ENCODE results near the gene UBE2U.

UBE2U gene

GRCh38 chr1:64263335-64263734, 59.9 kb downstream of the UBE2U start:
- no peak for TF ChIP-seq EP300 (IDR thresholded peaks at IDR 0.05; ENCODE audit: borderline replicate concordance)
- no peak for TF ChIP-seq EGR1 (IDR thresholded peaks at IDR 0.05)
- TF ChIP-seq NFIC (IDR thresholded peaks at IDR 0.05): no peak
- TF ChIP-seq MAX (IDR thresholded peaks at IDR 0.05): no peak
- no peak for TF ChIP-seq ZBTB7A (IDR thresholded peaks at IDR 0.05; ENCODE audit: low read depth)
- no peak for TF ChIP-seq FOXM1 (IDR thresholded peaks at IDR 0.05; ENCODE audit: borderline replicate concordance, low read depth)
- no peak for TF ChIP-seq CREB1 (IDR thresholded peaks at IDR 0.05; ENCODE audit: low read depth)
- no peak for TF ChIP-seq RAD21 (IDR thresholded peaks at IDR 0.05; ENCODE audit: low read depth)
- no peak for TF ChIP-seq CEBPB (IDR thresholded peaks at IDR 0.05)
- no peak for TF ChIP-seq REST (IDR thresholded peaks at IDR 0.05; ENCODE audit: low read depth)
- TF ChIP-seq TEAD4 (IDR thresholded peaks at IDR 0.05): no peak
- no peak for TF ChIP-seq USF1 (IDR thresholded peaks at IDR 0.05)
- TF ChIP-seq TCF12 (IDR thresholded peaks at IDR 0.05; ENCODE audit: low read depth): no peak
- no peak for TF ChIP-seq TAF1 (IDR thresholded peaks at IDR 0.05; ENCODE audit: low read depth)
- TF ChIP-seq YY1 (IDR thresholded peaks at IDR 0.05; ENCODE audit: low read depth): no peak

- TF ChIP-seq YY1 (IDR thresholded peaks at IDR 0.05; ENCODE audit: low read depth) (no peak), MAX (IDR thresholded peaks at IDR 0.05) (no peak), FOXM1 (IDR thresholded peaks at IDR 0.05; ENCODE audit: borderline replicate concordance, low read depth) (no peak), EP300 (IDR thresholded peaks at IDR 0.05; ENCODE audit: borderline replicate concordance) (no peak), USF1 (IDR thresholded peaks at IDR 0.05) (no peak), EGR1 (IDR thresholded peaks at IDR 0.05) (no peak)
Observed at GRCh38 chr1:64263856-64264255, 60.4 kb downstream of the UBE2U start.

GRCh38 chr1:64265141-64265540, 61.7 kb downstream of the UBE2U start:
- TF ChIP-seq EP300 (IDR thresholded peaks at IDR 0.05; ENCODE audit: borderline replicate concordance) (no peak), TEAD4 (IDR thresholded peaks at IDR 0.05) (no peak), REST (IDR thresholded peaks at IDR 0.05; ENCODE audit: low read depth) (no peak), ZBTB7A (IDR thresholded peaks at IDR 0.05; ENCODE audit: low read depth) (no peak), CREB1 (IDR thresholded peaks at IDR 0.05; ENCODE audit: low read depth) (no peak)

- TF ChIP-seq ZBTB7A (IDR thresholded peaks at IDR 0.05; ENCODE audit: low read depth): no peak
- TF ChIP-seq NFIC (IDR thresholded peaks at IDR 0.05): no peak
- no peak for TF ChIP-seq REST (IDR thresholded peaks at IDR 0.05; ENCODE audit: low read depth)
- TF ChIP-seq RAD21 (IDR thresholded peaks at IDR 0.05; ENCODE audit: low read depth): no peak
- TF ChIP-seq EP300 (IDR thresholded peaks at IDR 0.05; ENCODE audit: borderline replicate concordance): no peak
- no peak for TF ChIP-seq CREB1 (IDR thresholded peaks at IDR 0.05; ENCODE audit: low read depth)
- no peak for TF ChIP-seq EGR1 (IDR thresholded peaks at IDR 0.05)
- no peak for TF ChIP-seq TAF1 (IDR thresholded peaks at IDR 0.05; ENCODE audit: low read depth)
Observed at GRCh38 chr1:64266991-64267390, 63.6 kb downstream of the UBE2U start.
